HG03175 (cell line): ENCODE measurements around the gene RAC2.
A peak's percentile ranks its signal among the peaks of the same experiment; 100 is the strongest.
"Not testable (repeated sequence)": the region's sequence is repeated elsewhere in the genome, so short reads cannot be mapped to it uniquely, and the experiment has no call there.

ENCODE experiments used
- ATAC-seq: cut with Tn5 transposase; IDR thresholded peaks from one replicate; pipeline ENCODE4 v1.9.1; 2021; ENCODE audit warnings: mild to moderate bottlenecking, moderate library complexity; ENCODE audit not compliant: unreplicated experiment

RAC2 gene

GRCh38 chr22:37235897-37236607 lies 8.0 kb downstream of the RAC2 start:
- ATAC-seq: no peak

- no peak for ATAC-seq
Observed at GRCh38 chr22:37234736-37235711, 9.0 kb downstream of the RAC2 start.

- ATAC-seq: no peak
Observed at GRCh38 chr22:37233751-37234631, 10.1 kb downstream of the RAC2 start.

- ATAC-seq: not testable (repeated sequence)
Observed at GRCh38 chr22:37233371-37233750, 10.7 kb downstream of the RAC2 start.

- no peak for ATAC-seq
Observed at GRCh38 chr22:37232140-37232998, 11.7 kb downstream of the RAC2 start.

GRCh38 chr22:37231406-37232139 lies 12.5 kb downstream of the RAC2 start:
- no peak for ATAC-seq

GRCh38 chr22:37230673-37231405 lies 13.2 kb downstream of the RAC2 start:
- peak; percentile 33 for ATAC-seq

- peak; percentile 64 for ATAC-seq
Observed at GRCh38 chr22:37229805-37230672, 14.0 kb downstream of the RAC2 start.

- no peak for ATAC-seq
Observed at GRCh38 chr22:37229012-37229804, 14.9 kb downstream of the RAC2 start.

GRCh38 chr22:37228106-37229011 lies 15.7 kb downstream of the RAC2 start:
- no peak for ATAC-seq

GRCh38 chr22:37226514-37226913 lies 17.6 kb downstream of the RAC2 start:
- no peak for ATAC-seq

GRCh38 chr22:37226087-37226486 lies 18.0 kb downstream of the RAC2 start:
- no peak for ATAC-seq

- no peak for ATAC-seq
Observed at GRCh38 chr22:37225481-37225880, 18.6 kb downstream of the RAC2 start.

- ATAC-seq: no peak
Observed at GRCh38 chr22:37224757-37225420, 19.2 kb downstream of the RAC2 start.

GRCh38 chr22:37223965-37224551 lies 20.0 kb downstream of the RAC2 start:
- no peak for ATAC-seq
